ENCODE data around the gene WDR45.

Gene WDR45

GRCh38 chrX:49106296-49106695 lies 26.6 kb upstream of the WDR45 start:
- DNase-seq (ENCODE audit: insufficient read length) (no peak), FAIRE-seq (no peak)
- TF ChIP-seq TAF1 (IDR thresholded peaks at IDR 0.05; ENCODE audit: borderline replicate concordance, low read depth, low read length) (no peak), POLR2AphosphoS5 (IDR thresholded peaks at IDR 0.05; ENCODE audit: low read depth, low read length) (no peak), POLR2A (IDR thresholded peaks at IDR 0.05; ENCODE audit: low read depth, low read length) (no peak)

- no peak for TF ChIP-seq POLR2A (IDR thresholded peaks at IDR 0.05; ENCODE audit: low read depth, low read length)
- no peak for TF ChIP-seq TAF1 (IDR thresholded peaks at IDR 0.05; ENCODE audit: borderline replicate concordance, low read depth, low read length)
- no peak for TF ChIP-seq POLR2AphosphoS5 (IDR thresholded peaks at IDR 0.05; ENCODE audit: low read depth, low read length)
- no peak for DNase-seq (ENCODE audit: insufficient read length)
Measured at GRCh38 chrX:49103637-49104036, 23.9 kb upstream of the WDR45 start.

GRCh38 chrX:49102190-49102589 lies 22.5 kb upstream of the WDR45 start:
- no peak for DNase-seq (ENCODE audit: insufficient read length)
- TF ChIP-seq TAF1 (IDR thresholded peaks at IDR 0.05; ENCODE audit: borderline replicate concordance, low read depth, low read length), result no peak
- TF ChIP-seq POLR2A (IDR thresholded peaks at IDR 0.05; ENCODE audit: low read depth, low read length), result no peak
- TF ChIP-seq POLR2AphosphoS5 (IDR thresholded peaks at IDR 0.05; ENCODE audit: low read depth, low read length), result no peak
- FAIRE-seq, result peak; percentile 62

More at GRCh38 chrX:49103637-49104036, 23.9 kb upstream of the WDR45 start:
- no peak for FAIRE-seq

GRCh38 chrX:49101629-49101984 lies 21.9 kb upstream of the WDR45 start:
- no peak for DNase-seq (ENCODE audit: insufficient read length)
- TF ChIP-seq TAF1 (IDR thresholded peaks at IDR 0.05; ENCODE audit: borderline replicate concordance, low read depth, low read length), result no peak
- no peak for TF ChIP-seq POLR2A (IDR thresholded peaks at IDR 0.05; ENCODE audit: low read depth, low read length)
- no peak for TF ChIP-seq POLR2AphosphoS5 (IDR thresholded peaks at IDR 0.05; ENCODE audit: low read depth, low read length)
- FAIRE-seq, result no peak

GRCh38 chrX:49100704-49101628 lies 21.3 kb upstream of the WDR45 start:
- DNase-seq (ENCODE audit: insufficient read length) (peak; percentile 90), FAIRE-seq (peak; percentile 92)
- TF ChIP-seq POLR2A (IDR thresholded peaks at IDR 0.05; ENCODE audit: low read depth, low read length) (peak; percentile 74; the same call in 1 of the 2 replicates), TAF1 (IDR thresholded peaks at IDR 0.05; ENCODE audit: borderline replicate concordance, low read depth, low read length) (peak; percentile 23; the same call in 1 of the 2 replicates), POLR2AphosphoS5 (IDR thresholded peaks at IDR 0.05; ENCODE audit: low read depth, low read length) (no peak; the same call in 1 of the 2 replicates)

GRCh38 chrX:49096419-49096818 lies 16.7 kb upstream of the WDR45 start:
- DNase-seq (ENCODE audit: insufficient read length) (no peak), FAIRE-seq (no peak)
- no peak for TF ChIP-seq POLR2AphosphoS5 (IDR thresholded peaks at IDR 0.05; ENCODE audit: low read depth, low read length)
- TF ChIP-seq TAF1 (IDR thresholded peaks at IDR 0.05; ENCODE audit: borderline replicate concordance, low read depth, low read length), result no peak
- no peak for TF ChIP-seq POLR2A (IDR thresholded peaks at IDR 0.05; ENCODE audit: low read depth, low read length)

GRCh38 chrX:49089553-49089952 lies 9.9 kb upstream of the WDR45 start:
- DNase-seq (ENCODE audit: insufficient read length), result no peak
- no peak for TF ChIP-seq TAF1 (IDR thresholded peaks at IDR 0.05; ENCODE audit: borderline replicate concordance, low read depth, low read length)
- TF ChIP-seq POLR2A (IDR thresholded peaks at IDR 0.05; ENCODE audit: low read depth, low read length), result no peak
- TF ChIP-seq POLR2AphosphoS5 (IDR thresholded peaks at IDR 0.05; ENCODE audit: low read depth, low read length), result no peak
- no peak for FAIRE-seq

- FAIRE-seq, result no peak
- TF ChIP-seq POLR2AphosphoS5 (IDR thresholded peaks at IDR 0.05; ENCODE audit: low read depth, low read length) (no peak), POLR2A (IDR thresholded peaks at IDR 0.05; ENCODE audit: low read depth, low read length) (no peak), TAF1 (IDR thresholded peaks at IDR 0.05; ENCODE audit: borderline replicate concordance, low read depth, low read length) (no peak)
- no peak for DNase-seq (ENCODE audit: insufficient read length)
Measured at GRCh38 chrX:49082271-49082871, 2.7 kb upstream of the WDR45 start.

GRCh38 chrX:49077941-49078340 lies 1.7 kb downstream of the WDR45 start:
- DNase-seq (ENCODE audit: insufficient read length) (no peak), FAIRE-seq (no peak)
- no peak for TF ChIP-seq POLR2AphosphoS5 (IDR thresholded peaks at IDR 0.05; ENCODE audit: low read depth, low read length)
- no peak for TF ChIP-seq TAF1 (IDR thresholded peaks at IDR 0.05; ENCODE audit: borderline replicate concordance, low read depth, low read length)
- no peak for TF ChIP-seq POLR2A (IDR thresholded peaks at IDR 0.05; ENCODE audit: low read depth, low read length)

- TF ChIP-seq POLR2AphosphoS5 (IDR thresholded peaks at IDR 0.05; ENCODE audit: low read depth, low read length) (no peak), TAF1 (IDR thresholded peaks at IDR 0.05; ENCODE audit: borderline replicate concordance, low read depth, low read length) (no peak), POLR2A (IDR thresholded peaks at IDR 0.05; ENCODE audit: low read depth, low read length) (no peak)
- DNase-seq (ENCODE audit: insufficient read length) (no peak), FAIRE-seq (no peak)
Measured at GRCh38 chrX:49075347-49075746, 4.3 kb downstream of the WDR45 start.

- FAIRE-seq (peak; percentile 96), DNase-seq (ENCODE audit: insufficient read length) (peak; percentile 87)
- peak; percentile 23; the same call in 1 of the 2 replicates for TF ChIP-seq POLR2A (IDR thresholded peaks at IDR 0.05; ENCODE audit: low read depth, low read length)
- TF ChIP-seq TAF1 (IDR thresholded peaks at IDR 0.05; ENCODE audit: borderline replicate concordance, low read depth, low read length), result no peak
Measured at GRCh38 chrX:49073601-49074575, 5.8 kb downstream of the WDR45 start, which contains the start of gene PRAF2. Gene PRAF2, minus strand, starts transcription at chrX:49074002. Its CDS starts 15 bp downstream, at chrX:49073987.
